ENCODE data around the gene NYAP2.

The NYAP2 gene

GRCh38 chr2:225452677-225453076 lies 53.2 kb downstream of the NYAP2 start:
- TF ChIP-seq ZNF274 (IDR thresholded peaks at IDR 0.05; ENCODE audit: low read depth, low read length) (no peak), SUZ12 (IDR thresholded peaks at IDR 0.05; ENCODE audit: extremely low read depth, insufficient read depth, insufficient read length) (no peak), YY1 (IDR thresholded peaks at IDR 0.05; ENCODE audit: insufficient read depth, insufficient read length) (no peak)
- no peaks in the 10 kb centered on the region for H3K27me3 ChIP-seq (ENCODE audit: insufficient read depth, insufficient read length)
- no peak overlapping the region for H3K4me3 ChIP-seq (ENCODE audit: insufficient read length, low read depth)
- no peaks in the 10 kb centered on the region for H3K36me3 ChIP-seq (ENCODE audit: insufficient read depth, insufficient read length, low read length)
- peaks cover 8% of the 10 kb centered on the region; the same call in 1 of the 2 replicates for H3K9me3 ChIP-seq (ENCODE audit: insufficient read depth, low read length)
- no peak for DNase-seq (ENCODE audit: low read depth, low spot score)
- H3K4me1 ChIP-seq (ENCODE audit: insufficient read depth, insufficient read length): no peaks in the 10 kb centered on the region
- no peak overlapping the region for H3K9ac ChIP-seq (ENCODE audit: insufficient read length, low read depth)

DNA sequence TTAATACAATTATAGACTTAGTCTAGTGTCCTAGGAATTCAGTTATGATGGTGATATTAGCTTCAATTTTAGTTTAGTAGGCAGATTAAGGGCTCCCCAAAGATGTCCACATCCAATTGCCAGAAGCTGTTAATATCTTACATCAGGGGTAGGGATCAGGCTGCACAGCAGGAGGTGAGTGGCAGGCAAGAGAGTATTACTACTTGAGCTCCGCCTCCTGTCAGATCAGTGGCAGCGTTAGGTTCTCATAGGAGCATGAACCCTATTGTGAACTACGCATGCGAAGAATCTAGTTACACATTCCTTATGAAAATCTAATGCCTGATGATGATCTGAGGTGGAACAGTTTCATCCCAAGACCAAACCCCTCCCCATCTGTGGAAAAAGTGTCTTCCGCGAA lies 54.9 kb downstream of the NYAP2 start:
- no peak for DNase-seq (ENCODE audit: low read depth, low spot score)
- no peaks in the 10 kb centered on the region for H3K4me1 ChIP-seq (ENCODE audit: insufficient read depth, insufficient read length)
- peaks cover 8% of the 10 kb centered on the region; the same call in 1 of the 2 replicates for H3K9me3 ChIP-seq (ENCODE audit: insufficient read depth, low read length)
- no peak for TF ChIP-seq YY1 (IDR thresholded peaks at IDR 0.05; ENCODE audit: insufficient read depth, insufficient read length)
- TF ChIP-seq SUZ12 (IDR thresholded peaks at IDR 0.05; ENCODE audit: extremely low read depth, insufficient read depth, insufficient read length): no peak
- TF ChIP-seq ZNF274 (IDR thresholded peaks at IDR 0.05; ENCODE audit: low read depth, low read length): no peak
- no peaks in the 10 kb centered on the region for H3K36me3 ChIP-seq (ENCODE audit: insufficient read depth, insufficient read length, low read length)
- H3K9ac ChIP-seq (ENCODE audit: insufficient read length, low read depth): no peak overlapping the region
- H3K27me3 ChIP-seq (ENCODE audit: insufficient read depth, insufficient read length): no peaks in the 10 kb centered on the region
- H3K4me3 ChIP-seq (ENCODE audit: insufficient read length, low read depth): no peak overlapping the region

- no peak for TF ChIP-seq ZNF274 (IDR thresholded peaks at IDR 0.05; ENCODE audit: low read depth, low read length)
- TF ChIP-seq SUZ12 (IDR thresholded peaks at IDR 0.05; ENCODE audit: extremely low read depth, insufficient read depth, insufficient read length): no peak
- TF ChIP-seq YY1 (IDR thresholded peaks at IDR 0.05; ENCODE audit: insufficient read depth, insufficient read length): no peak
- Histone ChIP-seq H3K27me3 (ENCODE audit: insufficient read depth, insufficient read length) (no peaks in the 10 kb centered on the region), H3K4me3 (ENCODE audit: insufficient read length, low read depth) (no peak overlapping the region), H3K36me3 (ENCODE audit: insufficient read depth, insufficient read length, low read length) (no peaks in the 10 kb centered on the region), H3K4me1 (ENCODE audit: insufficient read depth, insufficient read length) (no peaks in the 10 kb centered on the region), H3K9me3 (ENCODE audit: insufficient read depth, low read length) (peaks cover 8% of the 10 kb centered on the region; the same call in 1 of the 2 replicates), H3K9ac (ENCODE audit: insufficient read length, low read depth) (no peak overlapping the region)
- DNase-seq (ENCODE audit: low read depth, low spot score): no peak
Measured at GRCh38 chr2:225456619-225457260, 57.2 kb downstream of the NYAP2 start.

GRCh38 chr2:225457482-225457881 lies 58.0 kb downstream of the NYAP2 start:
- H3K4me1 ChIP-seq (ENCODE audit: insufficient read depth, insufficient read length): no peaks in the 10 kb centered on the region
- no peaks in the 10 kb centered on the region for H3K27me3 ChIP-seq (ENCODE audit: insufficient read depth, insufficient read length)
- DNase-seq (ENCODE audit: low read depth, low spot score): no peak
- H3K36me3 ChIP-seq (ENCODE audit: insufficient read depth, insufficient read length, low read length): no peaks in the 10 kb centered on the region
- peaks cover 8% of the 10 kb centered on the region; the same call in 1 of the 2 replicates for H3K9me3 ChIP-seq (ENCODE audit: insufficient read depth, low read length)
- H3K4me3 ChIP-seq (ENCODE audit: insufficient read length, low read depth): no peak overlapping the region
- TF ChIP-seq ZNF274 (IDR thresholded peaks at IDR 0.05; ENCODE audit: low read depth, low read length): no peak
- no peak for TF ChIP-seq YY1 (IDR thresholded peaks at IDR 0.05; ENCODE audit: insufficient read depth, insufficient read length)
- H3K9ac ChIP-seq (ENCODE audit: insufficient read length, low read depth): no peak overlapping the region

GRCh38 chr2:225458431-225459117 lies 59.1 kb downstream of the NYAP2 start:
- no peak overlapping the region for H3K4me3 ChIP-seq (ENCODE audit: insufficient read length, low read depth)
- H3K27me3 ChIP-seq (ENCODE audit: insufficient read depth, insufficient read length): no peaks in the 10 kb centered on the region
- H3K9ac ChIP-seq (ENCODE audit: insufficient read length, low read depth): no peak overlapping the region
- peaks cover 8% of the 10 kb centered on the region; the same call in 1 of the 2 replicates for H3K9me3 ChIP-seq (ENCODE audit: insufficient read depth, low read length)
- DNase-seq (ENCODE audit: low read depth, low spot score): no peak
- no peak for TF ChIP-seq ZNF274 (IDR thresholded peaks at IDR 0.05; ENCODE audit: low read depth, low read length)
- H3K36me3 ChIP-seq (ENCODE audit: insufficient read depth, insufficient read length, low read length): no peaks in the 10 kb centered on the region
- H3K4me1 ChIP-seq (ENCODE audit: insufficient read depth, insufficient read length): no peaks in the 10 kb centered on the region

DNA sequence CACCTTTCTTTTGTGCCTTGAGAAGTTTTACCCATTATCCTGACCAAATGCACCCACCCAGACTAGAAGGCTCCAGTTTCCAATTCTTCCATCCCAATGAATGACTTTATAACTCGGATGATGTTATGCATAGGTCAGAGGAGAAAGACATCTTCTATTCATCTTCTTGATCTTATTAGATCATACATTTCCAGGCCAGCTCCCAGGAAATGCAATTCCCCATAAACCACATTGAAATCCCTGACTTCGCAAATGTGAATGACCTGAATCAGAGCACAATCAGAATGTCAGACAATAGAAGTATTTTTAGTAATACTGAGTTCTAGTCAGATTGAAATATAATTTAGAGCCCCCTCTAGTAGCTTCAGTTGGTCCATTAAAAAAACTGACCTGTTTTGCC lies 62.9 kb downstream of the NYAP2 start:
- Histone ChIP-seq H3K27me3 (ENCODE audit: insufficient read depth, insufficient read length) (no peaks in the 10 kb centered on the region), H3K4me3 (ENCODE audit: insufficient read length, low read depth) (no peak overlapping the region), H3K9ac (ENCODE audit: insufficient read length, low read depth) (no peak overlapping the region), H3K36me3 (ENCODE audit: insufficient read depth, insufficient read length, low read length) (no peaks in the 10 kb centered on the region), H3K9me3 (ENCODE audit: insufficient read depth, low read length) (no peaks in the 10 kb centered on the region), H3K4me1 (ENCODE audit: insufficient read depth, insufficient read length) (no peaks in the 10 kb centered on the region)
- no peak for DNase-seq (ENCODE audit: low read depth, low spot score)
- TF ChIP-seq ZNF274 (IDR thresholded peaks at IDR 0.05; ENCODE audit: low read depth, low read length) (no peak), SUZ12 (IDR thresholded peaks at IDR 0.05; ENCODE audit: extremely low read depth, insufficient read depth, insufficient read length) (no peak), YY1 (IDR thresholded peaks at IDR 0.05; ENCODE audit: insufficient read depth, insufficient read length) (no peak)

DNA sequence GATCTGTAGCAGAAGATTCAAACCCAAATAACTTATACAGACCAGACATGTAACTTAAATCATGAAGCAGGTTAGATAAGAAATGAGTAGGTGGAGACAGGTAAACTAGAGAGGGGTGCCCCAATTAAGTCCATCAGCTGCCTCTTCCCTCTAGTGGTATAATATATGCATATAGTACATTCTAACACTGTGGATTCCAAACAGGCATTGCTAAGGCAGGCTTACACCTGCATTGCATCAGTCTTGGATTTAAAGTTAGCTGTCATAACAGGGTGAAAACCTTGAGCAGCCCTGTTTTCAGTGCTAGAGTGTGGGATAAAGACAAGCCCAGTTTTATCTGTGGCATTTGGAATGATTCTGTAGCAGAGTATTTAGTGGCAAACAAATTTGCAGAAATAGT lies 63.4 kb downstream of the NYAP2 start:
- H3K4me1 ChIP-seq (ENCODE audit: insufficient read depth, insufficient read length): no peaks in the 10 kb centered on the region
- TF ChIP-seq ZNF274 (IDR thresholded peaks at IDR 0.05; ENCODE audit: low read depth, low read length) (no peak), SUZ12 (IDR thresholded peaks at IDR 0.05; ENCODE audit: extremely low read depth, insufficient read depth, insufficient read length) (no peak), YY1 (IDR thresholded peaks at IDR 0.05; ENCODE audit: insufficient read depth, insufficient read length) (no peak)
- no peaks in the 10 kb centered on the region for H3K9me3 ChIP-seq (ENCODE audit: insufficient read depth, low read length)
- no peaks in the 10 kb centered on the region for H3K36me3 ChIP-seq (ENCODE audit: insufficient read depth, insufficient read length, low read length)
- no peak overlapping the region for H3K4me3 ChIP-seq (ENCODE audit: insufficient read length, low read depth)
- no peak for DNase-seq (ENCODE audit: low read depth, low spot score)
- no peak overlapping the region for H3K9ac ChIP-seq (ENCODE audit: insufficient read length, low read depth)
- H3K27me3 ChIP-seq (ENCODE audit: insufficient read depth, insufficient read length): no peaks in the 10 kb centered on the region

Measured in NT2/D1 (cell line).